ENCODE measurements around the gene ADAMTS9.

Gene ADAMTS9

DNA sequence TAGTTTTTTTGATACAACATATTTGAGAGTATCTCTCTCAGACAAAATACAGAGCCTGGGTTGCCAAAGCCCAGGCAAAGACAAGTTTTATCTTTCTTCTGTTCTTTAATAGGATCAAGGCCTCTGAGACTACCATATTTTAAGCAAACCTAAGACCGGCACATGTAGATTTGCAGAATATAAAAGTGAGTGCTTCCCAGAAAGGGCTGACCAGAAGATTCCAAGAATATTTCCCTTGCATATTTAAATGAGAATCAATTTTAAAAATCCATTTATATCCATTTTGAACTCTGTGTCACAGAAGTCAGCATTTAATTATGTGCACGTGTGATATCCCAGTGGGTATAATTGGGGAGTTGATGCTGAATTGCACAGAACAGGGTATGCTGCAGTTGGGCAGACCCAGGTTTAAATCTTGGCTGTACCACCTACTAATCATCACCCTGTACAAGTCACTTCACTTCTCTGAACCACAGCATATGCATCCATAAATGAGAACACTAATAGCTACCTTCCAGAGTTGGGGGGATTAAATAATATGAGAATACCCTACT is 191.9 kb downstream of the ADAMTS9 start:
- H3K4me3 ChIP-seq (ENCODE audit: low read depth, low read length) = no peak overlapping the region

DNA sequence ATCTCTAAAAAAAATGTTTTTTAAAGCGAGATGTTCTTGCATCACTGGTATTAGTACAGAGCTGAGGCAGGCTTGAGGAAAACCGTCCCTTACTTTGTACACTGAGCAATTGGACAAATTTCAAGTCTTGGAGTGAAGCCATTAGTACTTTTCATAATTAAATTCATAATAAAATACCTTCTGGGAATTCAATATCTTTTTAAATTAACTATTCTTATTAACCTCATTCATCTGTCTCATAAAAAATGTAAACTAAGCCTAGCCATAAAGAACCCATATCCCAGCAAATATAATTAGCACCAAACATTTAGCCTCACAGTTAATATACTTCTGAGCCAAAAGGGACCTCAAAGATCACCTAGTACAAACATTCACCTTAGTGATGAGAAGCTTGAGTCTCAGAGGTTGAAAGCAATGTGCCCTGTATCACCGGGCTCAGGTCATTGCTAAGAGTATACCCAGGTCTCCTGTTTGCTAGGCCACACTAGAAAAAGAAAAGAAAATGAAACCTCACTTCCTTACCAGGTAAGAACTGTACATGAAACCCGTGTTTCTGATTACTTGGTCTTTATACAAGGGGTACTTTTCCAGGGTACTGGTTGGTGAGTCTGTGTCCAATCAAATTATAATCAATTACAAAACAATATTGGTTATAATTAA is 192.5 kb downstream of the ADAMTS9 start:
- H3K4me3 ChIP-seq (ENCODE audit: low read depth, low read length) = no peak overlapping the region

DNA sequence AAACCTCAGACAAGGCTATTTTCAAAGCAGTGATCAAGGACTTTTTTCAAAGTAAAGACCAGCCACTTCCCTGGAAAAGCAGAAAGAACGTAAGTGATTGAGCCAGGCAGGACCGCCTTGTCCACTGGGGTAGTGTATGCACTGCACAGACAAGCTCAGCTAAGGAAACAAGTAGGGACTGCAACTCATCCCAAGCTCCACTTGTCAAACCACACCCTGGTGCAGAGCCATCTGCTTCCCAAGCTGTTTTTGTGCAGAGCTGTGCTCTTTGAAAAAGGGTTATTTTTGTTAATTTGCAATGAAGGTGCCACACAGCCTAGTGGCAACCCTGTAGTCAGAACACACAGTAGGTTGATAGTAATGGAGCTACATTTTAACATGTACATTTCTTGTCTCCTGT is 193.3 kb downstream of the ADAMTS9 start:
- no peak overlapping the region for H3K4me3 ChIP-seq (ENCODE audit: low read depth, low read length)

DNA sequence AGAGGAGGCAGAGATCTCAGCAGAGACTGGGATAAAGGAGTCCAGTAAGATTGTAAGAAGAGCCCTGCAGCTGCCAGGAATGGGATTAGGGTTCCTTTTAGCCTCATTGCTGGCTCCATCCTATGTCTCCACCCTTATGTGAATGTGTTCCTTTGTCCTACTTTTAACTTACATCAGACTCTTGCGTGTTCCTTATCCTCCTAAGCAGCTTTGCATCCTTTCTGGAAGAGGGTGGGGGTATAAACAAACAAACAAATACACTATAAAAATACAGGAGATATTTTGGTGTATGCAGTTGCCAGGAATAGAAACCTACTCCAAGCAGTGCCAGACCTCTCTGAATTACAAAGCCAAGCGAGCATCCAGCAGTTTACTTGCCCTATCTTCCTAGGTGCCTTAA is 194.7 kb downstream of the ADAMTS9 start:
- no peak overlapping the region for H3K4me3 ChIP-seq (ENCODE audit: low read depth, low read length)

DNA sequence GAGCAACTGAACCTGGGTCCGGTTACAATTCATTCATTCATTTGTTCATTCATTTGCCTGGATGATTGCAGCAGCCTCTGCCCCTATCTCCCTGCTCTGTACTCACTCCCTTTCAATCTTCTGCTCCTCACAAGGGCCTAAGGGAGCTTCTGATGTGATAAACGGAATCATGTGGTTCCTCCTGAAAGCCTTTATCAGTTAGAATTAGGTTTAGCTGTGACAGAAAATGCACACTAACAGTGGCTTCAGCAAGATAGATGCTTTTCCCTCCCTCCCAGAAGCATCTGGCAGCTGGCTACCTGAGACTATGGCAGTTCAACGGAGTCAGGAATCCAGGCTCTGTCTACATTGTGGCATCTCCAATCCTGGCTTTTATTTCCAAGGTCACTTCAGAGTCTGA is 196.0 kb downstream of the ADAMTS9 start:
- no peak overlapping the region for H3K4me3 ChIP-seq (ENCODE audit: low read depth, low read length)

DNA sequence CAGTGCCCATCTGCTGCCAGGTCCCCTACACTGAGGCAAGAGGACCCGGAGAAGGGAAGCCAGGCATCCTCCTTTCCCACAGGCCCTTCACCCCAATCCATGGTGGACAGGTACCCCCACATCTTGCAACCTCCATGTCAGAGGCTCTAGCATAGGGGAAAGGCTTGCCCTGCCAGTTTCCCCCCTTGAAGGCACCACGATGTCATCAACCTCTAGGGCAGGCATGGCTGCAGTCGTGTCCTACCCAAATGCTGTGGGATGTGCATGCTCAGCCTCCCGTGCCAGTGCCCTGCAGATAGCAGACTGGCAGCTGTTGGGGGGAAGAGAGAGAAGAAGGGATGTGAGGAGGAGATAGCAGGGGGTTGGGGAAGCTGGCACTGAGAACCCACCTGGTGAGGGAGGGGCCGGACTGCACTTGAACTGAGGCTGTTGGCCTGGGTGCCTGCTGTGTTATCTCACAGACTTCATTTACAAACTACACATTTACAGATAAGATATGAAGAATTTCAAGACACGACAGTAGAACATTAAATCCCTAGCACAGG is 197.5 kb downstream of the ADAMTS9 start:
- H3K4me3 ChIP-seq (ENCODE audit: low read depth, low read length) = no peak overlapping the region

DNA sequence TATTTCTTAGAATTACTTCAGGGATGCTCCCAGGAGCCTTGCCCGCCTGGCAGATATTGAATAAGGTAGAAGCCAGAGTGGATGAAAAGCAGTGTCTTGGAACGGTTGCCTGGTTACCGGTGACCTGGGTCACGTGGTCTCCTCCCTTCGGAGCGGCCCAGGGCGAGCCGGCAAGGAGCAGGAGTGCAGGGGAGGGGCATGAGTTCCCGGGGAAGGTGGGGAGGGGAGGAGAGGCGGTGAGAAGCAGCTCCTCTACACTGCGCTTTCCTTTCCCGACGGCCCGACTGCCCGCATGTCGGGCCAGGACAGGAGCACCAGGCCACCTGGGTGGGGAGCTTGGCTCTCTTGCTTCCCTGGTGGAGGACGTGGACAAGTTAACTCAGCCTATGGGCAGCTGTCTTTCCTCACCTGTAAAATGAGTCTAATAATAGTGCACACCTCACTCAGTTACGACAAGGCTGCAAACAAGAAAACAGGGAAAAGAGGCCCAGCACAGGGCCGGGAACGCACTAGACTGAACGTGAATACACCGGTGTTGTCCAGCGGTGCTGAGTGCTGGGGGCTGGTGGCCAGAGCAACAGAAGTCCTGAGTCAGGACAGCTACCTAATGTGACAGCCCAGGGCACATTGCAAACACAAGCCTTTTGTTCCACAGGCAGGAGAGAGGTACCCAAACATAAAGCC is 198.3 kb downstream of the ADAMTS9 start:
- H3K4me3 ChIP-seq (ENCODE audit: low read depth, low read length) = no peak overlapping the region

DNA sequence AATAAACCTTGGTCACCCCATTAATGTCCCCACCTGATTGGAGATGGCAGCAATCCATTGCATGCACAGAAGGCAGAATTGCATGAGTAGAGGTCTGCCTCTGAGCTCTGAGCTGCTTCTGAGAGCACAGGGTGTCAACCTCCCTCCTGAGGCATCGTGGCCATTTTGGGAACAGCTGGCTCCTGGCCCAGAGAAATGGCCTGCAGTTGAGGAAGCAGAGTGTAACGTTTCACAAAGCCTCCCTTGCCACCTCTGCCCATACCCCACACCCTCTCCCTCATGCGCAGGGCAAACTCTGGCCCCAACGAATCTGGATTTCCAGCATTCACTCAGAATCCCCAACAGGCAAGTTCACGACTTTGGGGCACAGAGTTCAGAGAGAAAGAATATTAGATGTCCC is 198.9 kb downstream of the ADAMTS9 start:
- no peak overlapping the region for H3K4me3 ChIP-seq (ENCODE audit: low read depth, low read length)

DNA sequence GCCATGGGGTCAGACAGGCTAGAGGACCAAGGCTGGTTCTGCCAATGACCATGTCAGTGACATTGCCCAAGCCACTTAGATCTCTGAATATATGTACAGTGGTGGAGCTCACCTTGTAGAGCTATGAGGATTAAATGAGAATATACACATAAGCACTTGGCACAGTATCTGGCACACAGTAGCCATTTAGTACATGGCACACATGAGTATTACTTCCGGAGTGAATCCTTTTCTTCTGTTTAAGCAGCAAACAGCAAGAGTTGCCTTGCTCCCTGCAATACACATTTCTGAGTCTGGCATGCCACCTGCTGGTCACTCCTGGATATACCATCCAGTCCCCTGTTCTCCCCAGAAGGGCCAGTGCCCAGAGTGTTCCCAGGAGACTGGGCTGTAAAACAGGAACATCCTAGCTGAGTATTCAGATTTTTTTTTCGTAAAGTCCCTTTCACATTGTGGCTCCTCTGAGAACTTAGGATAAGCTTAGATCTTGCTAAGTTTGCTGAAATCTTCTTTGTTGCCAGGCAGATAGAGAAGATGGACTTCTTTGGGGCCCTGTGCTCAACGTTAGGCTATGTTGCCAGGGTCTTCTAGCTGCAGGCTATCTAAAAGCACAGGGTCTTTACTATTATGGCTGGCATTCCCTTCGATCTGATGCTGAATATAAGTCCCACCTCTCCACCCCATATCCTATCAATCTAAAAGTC is 203.4 kb downstream of the ADAMTS9 start:
- H3K4me3 ChIP-seq (ENCODE audit: low read depth, low read length) = no peak overlapping the region

DNA sequence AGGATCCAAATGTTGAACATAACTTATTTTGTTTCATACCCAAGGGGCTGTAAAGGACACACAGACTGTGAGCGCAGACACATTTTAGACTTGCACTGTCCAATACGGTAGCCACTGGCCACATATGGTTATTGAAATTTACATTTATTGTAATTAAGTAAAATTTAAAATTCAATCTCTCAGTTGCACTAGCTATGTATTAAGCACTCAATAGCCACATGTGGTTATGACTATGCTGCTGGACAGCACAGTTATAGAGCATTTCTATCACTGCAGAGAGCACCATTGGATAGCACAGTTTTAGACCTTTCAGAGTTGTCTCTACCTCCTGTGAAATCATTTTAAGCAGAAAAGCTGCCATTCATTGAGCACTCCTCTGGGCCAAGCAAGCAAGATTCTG is 204.3 kb downstream of the ADAMTS9 start:
- no peak overlapping the region for H3K4me3 ChIP-seq (ENCODE audit: low read depth, low read length)

DNA sequence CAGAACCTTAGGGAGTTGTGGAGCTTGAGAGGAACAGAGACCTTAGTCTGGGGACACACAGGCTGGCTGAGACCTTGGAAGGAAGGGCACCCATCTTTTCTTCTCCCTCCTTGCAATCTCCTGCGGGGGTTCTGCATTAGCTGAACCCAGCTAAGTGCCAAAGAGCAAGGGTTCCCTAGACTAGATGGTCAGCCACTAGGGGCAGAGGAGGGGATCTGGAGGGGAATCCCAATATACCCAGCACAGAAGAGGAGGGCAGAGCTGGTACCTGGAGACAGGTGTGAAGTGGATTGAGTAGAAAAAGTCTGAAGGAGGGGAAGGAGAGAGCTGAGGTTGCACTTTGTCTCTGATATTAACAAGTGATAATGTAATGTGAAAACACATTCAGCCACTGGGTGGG is 212.8 kb downstream of the ADAMTS9 start:
- H3K4me3 ChIP-seq (ENCODE audit: low read depth, low read length) = no peak overlapping the region

DNA sequence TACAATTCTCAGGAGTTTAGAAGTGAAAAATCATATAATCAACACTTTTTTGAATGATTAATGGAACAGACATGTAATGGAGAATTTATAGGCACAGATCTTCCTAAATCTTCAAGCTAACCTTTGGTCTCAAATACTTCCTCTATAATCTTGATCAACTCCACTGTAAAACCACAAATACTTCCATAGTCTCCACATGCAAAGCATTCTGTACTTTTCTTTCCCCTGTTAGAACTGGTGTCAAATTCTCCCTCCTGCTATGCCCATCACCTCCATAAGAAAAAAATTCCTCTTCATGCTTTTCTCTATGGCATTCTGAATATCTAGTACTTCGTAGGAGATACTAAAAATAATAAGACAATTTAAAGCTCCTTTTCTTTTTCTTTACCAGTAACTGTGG is 214.3 kb downstream of the ADAMTS9 start:
- no peak overlapping the region for H3K4me3 ChIP-seq (ENCODE audit: low read depth, low read length)

DNA sequence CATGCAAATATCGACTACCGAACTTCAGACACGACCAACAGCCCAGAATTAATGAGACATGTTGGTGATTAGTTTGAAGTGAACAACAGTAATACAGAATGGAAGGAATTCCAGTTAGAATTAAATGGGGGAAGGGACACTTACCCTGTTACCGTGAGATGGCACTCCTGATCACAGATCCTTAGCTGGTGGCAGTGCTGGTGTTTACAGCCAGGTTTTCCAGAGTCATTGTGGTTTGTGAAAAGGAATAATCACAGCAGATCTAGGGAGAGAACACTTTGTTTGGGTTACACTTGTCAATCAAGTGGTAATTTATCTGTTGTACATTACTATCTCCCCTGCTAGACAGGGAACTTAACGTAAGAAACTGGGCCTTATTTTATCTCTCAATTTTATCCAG is 217.4 kb downstream of the ADAMTS9 start:
- no peak overlapping the region for H3K4me3 ChIP-seq (ENCODE audit: low read depth, low read length)

DNA sequence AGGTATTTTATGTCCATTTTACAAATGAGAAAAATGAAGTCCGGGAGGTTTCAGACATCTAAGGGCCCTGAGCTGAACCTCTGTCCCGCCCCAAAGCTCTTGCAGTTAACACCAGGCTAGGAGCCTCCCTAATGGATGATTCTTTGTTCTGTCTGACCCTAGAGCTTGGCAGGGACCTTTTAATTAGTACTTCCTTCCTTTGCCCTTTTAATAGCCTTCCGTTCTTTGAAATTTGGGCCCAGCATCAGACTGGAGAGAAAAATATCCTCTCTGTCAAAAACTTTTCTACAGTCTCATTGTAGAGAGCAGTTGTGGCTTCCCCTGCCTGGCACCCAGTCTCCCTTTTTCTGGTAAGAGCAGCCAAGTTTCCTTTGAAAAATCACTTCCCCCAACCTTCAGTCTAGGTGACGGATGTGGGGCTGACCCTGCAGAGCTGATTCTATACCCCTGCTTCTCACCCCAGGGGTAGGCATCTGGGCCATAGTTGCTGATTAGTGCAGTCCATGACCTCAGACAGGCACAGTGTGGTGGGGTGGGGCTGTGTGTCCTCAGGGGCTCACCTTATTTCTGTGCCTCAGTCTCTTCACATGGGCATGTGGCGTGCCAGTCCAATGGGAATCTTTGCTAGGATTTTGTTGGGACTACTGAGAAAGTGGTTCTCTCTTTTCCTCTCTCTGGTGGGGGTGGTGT is 220.4 kb downstream of the ADAMTS9 start:
- no peak overlapping the region for H3K4me3 ChIP-seq (ENCODE audit: low read depth, low read length)
